NCI-H1417 (cell line): ENCODE measurements around the gene OR1D5.
A peak's percentile ranks its signal among the peaks of the same experiment; 100 is the strongest.
"Not testable (repeated sequence)": the region's sequence is repeated elsewhere in the genome, so short reads cannot be mapped to it uniquely, and the experiment has no call there.

Experiments used
- DNase-seq, 3 experiments: peaks; one replicate each; lab custom pipeline; 2025; lab: John Stamatoyannopoulos, UW

OR1D5 gene

GRCh38 chr17:3032258-3033247, 30.9 kb downstream of the OR1D5 start:
- DNase-seq, result no peak

GRCh38 chr17:3030852-3031470, 32.4 kb downstream of the OR1D5 start:
- not testable (repeated sequence) for DNase-seq

GRCh38 chr17:3030096-3030495, 33.3 kb downstream of the OR1D5 start:
- DNase-seq, result no peak

- peak in 2 of 3 experiments; percentile 51 to 76 for DNase-seq
These were observed 34.0 kb downstream of the OR1D5 start for GRCh38 chr17:3029213-3029913.

- no peak for DNase-seq
These were observed 35.4 kb downstream of the OR1D5 start for GRCh38 chr17:3027786-3028532.

GRCh38 chr17:3026856-3027751, 36.3 kb downstream of the OR1D5 start:
- no peak for DNase-seq

- DNase-seq, result no peak
These were observed 37.1 kb downstream of the OR1D5 start for GRCh38 chr17:3026125-3026855.

GRCh38 chr17:3025421-3026124, 37.8 kb downstream of the OR1D5 start:
- no peak for DNase-seq

GRCh38 chr17:3024346-3024745, 39.1 kb downstream of the OR1D5 start:
- no peak for DNase-seq

GRCh38 chr17:3022197-3022596, 41.2 kb downstream of the OR1D5 start:
- no peak for DNase-seq

- DNase-seq, result no peak
These were observed 43.0 kb downstream of the OR1D5 start for GRCh38 chr17:3020381-3020780.

GRCh38 chr17:3019761-3020160, 43.6 kb downstream of the OR1D5 start:
- no peak for DNase-seq

GRCh38 chr17:3017936-3018335, 45.5 kb downstream of the OR1D5 start:
- DNase-seq, result no peak

GRCh38 chr17:3015890-3016289, 47.5 kb downstream of the OR1D5 start:
- no peak for DNase-seq

GRCh38 chr17:3012926-3013581, 50.4 kb downstream of the OR1D5 start:
- peak; percentile 8 to 60 (median 18) for DNase-seq
